Activated CD4-positive, alpha-beta T cell treated with anti-CD3 and anti-CD28 coated beads, Interleukin-2, Interleukin-6, amounts not matched to agents 100 ng/mL and 50 ng/mL, durations not matched to agents 16 hours and 8 hours (primary cell): ENCODE data around the gene GRK5.
"Not testable (repeated sequence)": the region's sequence is repeated elsewhere in the genome, so short reads cannot be mapped to it uniquely, and the experiment has no call there.

ENCODE experiments used
- DNase-seq: peaks from one replicate; pipeline ENCODE4 v3.0.0-alpha.2; 2020

GRK5 gene

DNA sequence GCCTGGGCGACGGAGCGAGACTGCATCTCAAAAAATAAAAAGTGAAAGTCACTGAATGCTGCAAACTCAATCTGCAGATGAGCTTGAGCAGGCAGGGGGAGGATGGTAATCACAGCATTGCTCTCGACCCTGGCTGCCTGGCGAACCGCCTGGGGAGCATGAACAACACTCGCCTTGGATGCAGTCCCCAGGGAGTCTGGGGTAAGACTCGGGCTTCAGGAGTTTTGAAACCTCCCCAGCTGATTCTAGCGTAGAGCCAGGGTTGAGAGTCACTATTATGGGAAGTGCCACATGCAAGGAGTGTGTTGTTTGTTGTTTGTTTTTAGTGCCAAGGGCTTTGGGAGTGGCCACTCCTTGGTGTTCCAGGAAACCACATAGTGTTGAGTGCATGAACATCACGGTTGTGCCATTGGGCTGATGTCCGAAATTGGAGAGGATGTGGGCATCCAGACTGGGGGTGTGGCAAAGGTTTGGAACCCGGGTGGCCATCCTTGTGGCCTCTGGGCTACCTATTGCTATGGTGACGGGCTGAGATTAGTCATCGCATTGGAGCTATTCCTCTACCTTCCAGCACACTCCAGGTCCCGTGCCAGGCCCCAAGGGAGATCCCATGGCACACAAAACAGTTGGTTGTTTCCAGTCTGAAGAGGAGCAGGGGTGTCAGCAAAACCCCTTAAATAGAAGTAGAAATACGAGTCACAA lies 242.5 kb downstream of the GRK5 start:
- DNase-seq = no peak

GRCh38 chr10:119450606-119451299 lies 243.4 kb downstream of the GRK5 start:
- DNase-seq = no peak

GRCh38 chr10:119451300-119451896 lies 244.0 kb downstream of the GRK5 start:
- no peak for DNase-seq

DNA sequence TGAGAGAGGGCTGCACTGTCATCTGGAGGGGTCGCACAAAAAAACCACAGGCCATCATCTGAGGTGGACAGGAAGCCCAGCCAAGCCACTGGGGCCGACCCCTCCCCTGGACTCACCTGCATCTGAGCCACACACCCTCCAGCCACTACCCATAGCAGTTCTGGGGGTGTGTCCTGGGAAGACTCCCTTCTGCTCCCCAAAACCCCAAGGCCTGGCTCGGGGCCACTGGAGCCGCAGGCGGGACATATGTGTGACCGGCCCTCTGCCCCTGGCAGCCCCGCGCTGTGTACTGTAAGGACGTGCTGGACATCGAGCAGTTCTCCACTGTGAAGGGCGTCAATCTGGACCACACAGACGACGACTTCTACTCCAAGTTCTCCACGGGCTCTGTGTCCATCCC lies 245.0 kb downstream of the GRK5 start:
- DNase-seq = no peak

DNA sequence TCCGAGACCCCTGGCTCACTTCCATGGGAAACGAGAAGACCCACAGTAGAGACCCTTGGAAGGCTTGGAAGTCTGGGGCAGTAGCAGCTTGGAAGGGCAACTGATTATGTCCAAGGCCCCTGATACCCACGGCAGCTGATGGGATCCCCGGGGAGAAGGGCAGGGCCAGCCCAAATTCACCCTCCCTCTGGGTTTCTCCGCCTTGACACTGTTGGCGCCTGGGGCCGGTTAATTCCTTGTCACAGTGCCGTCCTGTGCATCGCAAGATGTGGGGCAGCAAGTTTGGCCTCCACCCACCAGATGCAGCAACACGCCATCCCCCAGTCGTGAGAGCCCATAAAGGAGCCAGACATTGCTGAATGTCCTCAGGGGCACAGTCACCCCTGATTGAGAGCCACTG lies 245.9 kb downstream of the GRK5 start:
- no peak for DNase-seq

DNA sequence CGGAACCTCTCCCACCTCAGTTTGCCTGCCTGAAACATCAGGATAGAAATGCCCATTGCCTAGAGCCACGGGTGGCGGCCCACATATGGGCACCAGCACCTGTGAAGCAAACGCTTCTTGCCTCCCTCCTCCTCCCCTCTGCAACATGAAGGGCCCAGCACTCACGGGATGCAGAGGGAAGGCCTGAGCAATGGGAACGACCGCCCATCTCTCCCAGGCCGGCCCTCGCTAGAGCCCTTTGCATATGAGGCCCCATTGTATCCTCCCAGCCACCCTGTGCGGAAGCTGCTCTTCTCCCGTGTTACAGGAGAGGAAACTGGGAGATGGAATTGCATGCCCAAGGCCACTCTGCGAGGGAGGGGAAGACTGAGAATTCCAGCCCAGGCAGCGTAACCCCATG lies 246.9 kb downstream of the GRK5 start:
- no peak for DNase-seq

- DNase-seq = no peak
Observed at GRCh38 chr10:119454990-119455389, 247.6 kb downstream of the GRK5 start.

GRCh38 chr10:119455609-119456434 lies 248.5 kb downstream of the GRK5 start:
- DNase-seq = no peak

GRCh38 chr10:119456435-119456810 lies 249.1 kb downstream of the GRK5 start:
- DNase-seq = no peak

DNA sequence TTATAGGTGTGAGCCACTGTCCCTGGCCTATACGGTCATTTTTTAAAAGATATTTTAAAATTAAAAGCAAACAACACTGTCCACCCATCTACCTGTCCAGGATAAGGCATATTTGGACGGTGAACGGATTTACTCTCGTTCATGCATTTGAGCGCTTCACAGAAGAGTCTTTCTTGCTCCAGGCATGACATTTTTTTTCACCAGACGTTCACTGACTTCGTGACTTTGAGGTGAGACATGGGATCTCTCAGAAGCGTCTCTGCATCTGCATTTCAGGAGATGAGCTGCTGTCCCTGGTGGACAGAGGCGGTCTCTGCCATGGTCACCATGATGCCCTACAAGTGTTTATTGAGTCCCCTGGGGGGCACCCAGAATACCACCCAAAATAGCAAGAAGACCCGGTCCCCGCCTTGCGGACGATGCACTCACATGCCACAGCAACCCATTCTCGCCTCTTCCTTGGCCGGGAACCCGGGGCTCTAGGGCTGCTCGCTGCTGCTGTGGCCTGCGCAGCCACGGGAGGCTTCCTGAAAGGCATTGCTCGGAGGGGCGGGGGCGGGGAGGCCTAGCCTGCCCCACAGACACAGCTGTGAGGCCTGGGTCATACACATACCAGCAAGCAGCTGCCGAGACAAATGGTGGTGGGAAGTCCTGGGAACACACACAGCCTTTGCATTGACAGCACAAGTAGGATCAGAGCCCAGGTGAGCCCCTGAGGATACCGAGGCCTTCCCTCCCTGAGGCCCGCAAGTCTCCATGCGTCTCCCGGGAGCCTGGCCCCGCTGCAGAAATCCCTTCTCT lies 250.8 kb downstream of the GRK5 start:
- DNase-seq = no peak

DNA sequence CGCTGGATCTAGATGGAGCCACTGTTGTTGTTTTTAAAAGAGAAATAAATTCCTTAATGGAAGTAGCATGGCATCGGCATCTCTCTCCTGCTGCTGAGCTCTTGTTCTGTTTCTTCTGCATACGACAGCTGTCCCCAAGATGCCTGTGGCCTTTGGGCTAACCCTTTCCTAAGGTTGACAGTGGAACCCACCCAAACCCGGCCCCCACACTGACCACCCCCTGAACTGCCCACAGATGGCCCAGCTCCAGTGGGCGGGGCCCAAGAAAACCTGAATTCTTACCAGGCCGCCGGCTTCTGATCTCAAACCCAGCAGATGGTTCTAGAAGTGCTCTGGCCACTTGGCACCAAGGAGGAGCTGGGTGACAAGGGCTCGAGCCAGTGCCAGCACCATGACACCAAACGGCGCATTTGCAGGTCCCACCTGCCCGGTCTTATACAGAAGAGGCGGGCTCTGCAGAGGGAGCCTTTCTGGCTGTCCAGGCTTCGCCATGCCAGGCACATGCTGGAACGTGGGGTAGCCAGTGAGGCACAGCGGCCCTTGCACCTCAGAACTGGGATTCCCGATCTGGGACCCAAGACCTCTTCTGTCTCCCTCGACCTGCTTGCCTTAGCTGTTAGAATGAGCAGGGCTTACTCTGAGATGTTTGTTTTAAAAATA lies 252.4 kb downstream of the GRK5 start:
- DNase-seq = no peak

- no peak for DNase-seq
Observed at GRCh38 chr10:119460369-119461195, 253.2 kb downstream of the GRK5 start.

DNA sequence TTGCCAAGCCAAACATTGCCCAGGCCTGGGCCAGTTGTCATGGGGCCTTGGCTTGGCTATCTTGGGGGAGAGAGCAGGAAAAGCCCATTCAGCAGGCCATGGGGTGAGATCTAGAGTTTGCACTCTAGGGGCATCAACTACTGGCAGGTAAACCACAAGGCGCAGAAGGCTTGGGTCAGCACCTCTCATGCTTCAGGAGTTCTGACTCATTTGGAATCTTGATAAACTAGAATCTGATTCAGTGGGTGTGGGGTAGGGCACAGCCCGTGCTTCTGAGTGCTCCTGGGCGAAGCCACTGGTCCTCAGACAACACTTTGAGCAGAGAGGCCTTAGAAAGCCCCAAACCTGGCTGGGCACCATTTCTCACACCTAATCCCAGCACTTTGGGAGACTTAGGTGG lies 254.0 kb downstream of the GRK5 start:
- DNase-seq = peak; percentile 36

DNA sequence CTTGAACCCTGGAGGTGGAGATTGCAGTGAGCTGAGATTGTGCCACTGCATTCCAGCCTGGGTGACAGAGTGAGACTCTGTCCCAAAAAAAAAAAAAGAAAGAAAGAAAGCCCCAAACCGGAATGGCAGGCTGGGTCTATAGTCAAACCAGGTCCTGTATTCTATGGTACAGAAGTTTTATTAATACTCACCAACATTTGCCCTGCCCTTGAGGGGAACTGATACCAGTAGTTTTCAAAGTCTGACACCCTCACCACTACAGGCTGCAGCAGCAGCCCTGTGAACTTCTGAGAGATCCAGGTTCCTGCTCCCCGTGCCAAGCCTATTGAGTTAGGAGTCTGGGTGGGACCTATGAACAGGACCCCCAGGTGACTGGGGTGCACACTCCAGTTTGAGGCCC lies 254.6 kb downstream of the GRK5 start:
- DNase-seq = no peak

DNA sequence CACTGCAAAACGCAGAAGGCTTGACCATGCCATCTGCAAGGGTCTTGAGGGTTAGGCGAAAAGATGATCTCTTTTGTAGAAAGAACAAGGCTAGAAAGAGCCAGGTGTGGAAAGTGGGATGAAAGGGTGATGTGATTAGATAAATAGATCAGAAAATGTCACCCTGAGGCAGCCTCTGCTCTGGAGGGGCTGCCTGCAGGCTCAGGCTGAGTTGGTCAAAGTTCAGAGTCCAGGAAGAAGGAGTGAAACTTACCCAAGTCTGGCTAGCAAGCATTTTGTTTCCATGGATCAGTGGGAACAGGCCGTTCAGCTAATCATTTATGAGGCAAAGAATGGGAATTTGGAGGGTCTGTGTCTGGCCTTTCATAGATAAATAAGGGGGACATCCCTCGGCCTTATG lies 255.4 kb downstream of the GRK5 start:
- no peak for DNase-seq

DNA sequence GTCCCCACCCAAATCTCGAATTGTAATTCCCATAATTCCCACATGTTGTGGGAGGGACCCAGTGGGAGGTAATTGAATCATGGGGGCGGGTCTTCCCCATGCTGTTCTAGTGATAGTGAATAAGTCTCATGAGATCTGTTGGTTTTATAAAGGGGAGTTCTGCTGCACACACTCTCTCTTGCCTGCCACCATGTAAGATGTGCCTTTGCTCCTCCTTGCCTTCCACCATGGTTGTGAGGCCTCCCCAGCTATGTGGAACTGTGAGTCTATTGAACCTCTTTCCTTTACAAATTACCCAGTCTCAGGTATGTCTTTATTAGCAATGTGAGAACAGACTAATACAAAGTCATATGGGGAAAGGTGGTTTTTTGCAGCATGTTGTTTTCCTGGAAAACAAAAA lies 255.8 kb downstream of the GRK5 start:
- DNase-seq = not testable (repeated sequence)

DNA sequence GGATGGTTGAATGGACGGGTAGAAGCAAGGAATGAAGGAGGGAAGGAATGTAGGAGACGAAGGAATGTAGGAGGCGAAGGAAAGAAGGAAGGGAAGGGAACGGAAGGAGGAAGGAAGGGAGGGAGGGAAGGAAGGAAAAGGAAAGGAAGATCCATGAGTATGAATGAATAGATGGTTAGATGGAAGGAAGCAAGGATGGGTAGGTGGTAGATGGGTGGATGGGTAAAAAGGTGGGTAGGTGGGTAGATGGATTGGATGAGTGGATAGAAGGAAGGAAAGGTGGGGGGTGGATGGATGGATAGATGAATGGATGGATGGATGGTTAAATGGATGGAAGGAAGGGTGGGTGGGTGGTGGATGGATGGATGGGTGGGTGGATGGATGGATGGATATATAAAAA lies 257.7 kb downstream of the GRK5 start:
- DNase-seq = no peak

- no peak for DNase-seq
Observed at GRCh38 chr10:119466076-119466475, 258.7 kb downstream of the GRK5 start.

GRCh38 chr10:119466655-119467054 lies 259.3 kb downstream of the GRK5 start:
- DNase-seq = peak; percentile 57

- no peak for DNase-seq
Observed at GRCh38 chr10:119468542-119469324, 261.4 kb downstream of the GRK5 start.
